SW 1271 (cell line): ENCODE measurements around the gene CSMD2.
A peak's percentile ranks its signal among the peaks of the same experiment; 100 is the strongest.

Experiments
- DNase-seq, 2 experiments: peaks; one replicate each; lab custom pipeline; 2025; lab: John Stamatoyannopoulos, UW

The CSMD2 gene

DNA sequence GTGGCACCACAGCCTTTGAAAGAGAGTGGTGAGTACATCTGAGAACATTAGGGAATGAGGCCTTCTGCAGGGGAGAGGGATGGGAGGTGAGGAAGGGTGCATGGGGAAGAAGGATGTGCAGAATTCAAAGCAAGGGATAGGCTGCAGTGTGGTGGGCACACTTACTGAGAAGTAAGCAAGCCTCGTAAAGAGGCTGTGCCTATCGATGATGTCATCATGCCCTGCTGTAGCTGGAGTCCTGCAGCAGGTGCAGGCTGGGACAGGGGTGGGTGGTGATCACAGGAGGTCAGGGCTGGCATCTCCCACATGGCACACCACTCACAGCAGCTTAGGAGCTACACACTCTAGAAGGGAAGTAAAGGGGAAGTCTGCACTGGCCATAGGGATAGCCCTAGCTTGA is 676.4 kb downstream of the CSMD2 start:
- no peak for DNase-seq

DNA sequence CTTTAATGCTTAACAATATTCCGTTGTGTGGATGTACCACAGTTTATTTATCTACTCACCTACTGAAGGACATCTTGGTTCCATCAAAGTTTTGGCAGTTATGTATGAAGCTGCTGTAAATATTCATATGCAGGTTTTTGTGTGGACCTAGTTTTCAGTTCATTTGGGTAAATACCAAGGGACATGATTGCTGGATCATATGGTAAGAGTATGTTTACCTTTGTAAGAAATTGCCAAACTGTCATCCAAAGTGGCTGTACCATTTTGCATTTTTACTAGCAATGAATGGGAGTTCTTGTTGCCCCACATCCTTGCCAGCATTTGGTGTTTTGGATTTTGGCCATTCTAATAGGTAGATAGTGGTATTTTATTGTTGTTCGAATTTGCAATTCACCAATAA is 682.6 kb downstream of the CSMD2 start:
- DNase-seq, result no peak

DNA sequence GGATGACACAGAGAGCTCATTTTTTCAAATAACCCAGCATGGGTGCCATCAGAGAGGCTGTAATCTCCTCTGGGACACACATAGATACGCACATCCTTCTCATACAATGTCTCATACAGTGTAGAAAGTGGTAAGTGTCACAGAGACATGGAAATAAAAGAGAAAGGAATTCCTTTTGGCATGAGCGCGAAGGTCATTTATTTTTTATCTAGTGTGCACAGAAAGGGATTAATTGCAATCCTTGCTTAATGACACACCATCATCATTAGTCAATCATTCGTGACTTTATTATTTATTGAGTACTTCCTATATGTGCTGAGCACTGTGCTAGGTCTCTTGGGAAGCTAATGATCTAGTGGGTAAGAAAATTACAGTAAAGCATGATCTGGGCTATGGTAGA is 687.6 kb downstream of the CSMD2 start:
- no peak for DNase-seq

DNA sequence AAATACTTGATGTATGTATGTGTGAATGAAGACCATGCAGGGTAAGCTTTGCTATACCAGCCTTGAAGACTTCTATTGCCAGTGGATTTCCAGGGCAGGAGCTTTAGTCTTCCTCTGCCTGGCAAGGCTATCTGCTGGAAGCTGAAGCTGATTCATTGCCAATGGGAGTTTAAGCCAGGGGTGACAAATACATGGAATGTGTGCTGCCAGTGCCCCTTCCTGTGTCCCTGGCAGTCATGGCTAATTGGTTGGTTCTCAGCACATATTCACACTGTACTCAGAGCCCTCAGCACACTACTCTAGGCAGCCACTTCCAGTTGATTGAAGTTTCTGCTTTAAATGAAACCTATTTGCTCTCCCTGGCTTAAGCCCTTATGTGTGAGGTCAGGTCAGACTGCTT is 691.1 kb downstream of the CSMD2 start:
- no peak for DNase-seq

DNA sequence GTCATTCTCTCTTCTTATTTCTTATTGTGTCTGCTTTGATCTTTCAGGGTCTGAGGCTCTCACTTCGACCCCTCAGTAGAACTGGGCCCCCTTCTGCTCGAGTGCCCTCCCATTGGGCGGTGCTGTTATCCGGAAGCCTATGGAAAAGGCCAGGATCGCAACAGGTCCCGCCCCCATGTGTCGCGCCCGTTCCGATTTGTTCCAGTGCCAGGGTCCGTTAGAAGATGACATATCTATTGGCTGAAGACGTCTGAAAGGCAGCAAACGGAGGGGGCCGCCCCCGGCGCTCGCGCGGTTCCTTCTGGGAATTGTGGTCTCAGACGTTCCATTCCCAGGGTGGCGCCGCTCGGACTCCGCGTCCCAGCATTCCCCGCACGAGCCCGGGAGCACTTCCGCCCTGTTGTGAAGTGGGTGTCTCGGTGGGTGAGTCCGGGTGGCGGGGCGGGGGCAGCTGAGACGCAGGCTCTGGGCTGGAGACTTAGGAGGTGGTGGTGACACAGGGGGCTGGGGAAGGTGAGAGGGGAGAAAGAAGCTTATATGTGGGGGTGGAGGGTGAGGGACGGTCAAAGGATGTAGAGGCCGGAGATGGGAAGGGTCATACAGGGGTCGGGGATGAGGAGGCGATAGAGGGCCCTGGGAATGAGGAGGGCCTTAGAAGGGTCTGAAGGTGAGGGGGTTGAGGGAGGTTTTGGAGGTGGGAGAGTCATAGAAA is 692.6 kb downstream of the CSMD2 start, which contains the start of gene ZSCAN20:
ZSCAN20 (plus strand) TSS at position 377 of the 712 bp plus-strand sequence. CDS start 6,644 bp downstream, outside the sequence.
- DNase-seq, result peak; percentile 87 to 97

DNA sequence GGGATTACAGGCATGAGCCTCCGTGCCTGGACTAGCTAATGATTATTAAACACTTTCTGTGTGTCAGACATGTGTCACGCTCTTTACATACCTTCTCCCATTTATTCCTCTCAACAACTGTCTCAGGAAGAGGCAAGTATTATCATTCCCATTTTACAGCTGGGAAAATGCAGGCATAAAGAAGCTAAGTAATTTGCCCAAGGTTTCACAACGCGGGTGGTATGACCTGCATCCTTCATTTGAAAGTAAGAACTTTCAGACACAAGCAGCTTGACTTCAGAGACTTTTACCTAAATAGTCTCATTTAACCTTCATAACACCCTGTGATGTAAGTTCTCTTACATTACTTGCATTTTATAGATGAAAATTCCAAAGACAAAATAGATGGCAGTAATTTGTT is 693.6 kb downstream of the CSMD2 start:
- no peak for DNase-seq

DNA sequence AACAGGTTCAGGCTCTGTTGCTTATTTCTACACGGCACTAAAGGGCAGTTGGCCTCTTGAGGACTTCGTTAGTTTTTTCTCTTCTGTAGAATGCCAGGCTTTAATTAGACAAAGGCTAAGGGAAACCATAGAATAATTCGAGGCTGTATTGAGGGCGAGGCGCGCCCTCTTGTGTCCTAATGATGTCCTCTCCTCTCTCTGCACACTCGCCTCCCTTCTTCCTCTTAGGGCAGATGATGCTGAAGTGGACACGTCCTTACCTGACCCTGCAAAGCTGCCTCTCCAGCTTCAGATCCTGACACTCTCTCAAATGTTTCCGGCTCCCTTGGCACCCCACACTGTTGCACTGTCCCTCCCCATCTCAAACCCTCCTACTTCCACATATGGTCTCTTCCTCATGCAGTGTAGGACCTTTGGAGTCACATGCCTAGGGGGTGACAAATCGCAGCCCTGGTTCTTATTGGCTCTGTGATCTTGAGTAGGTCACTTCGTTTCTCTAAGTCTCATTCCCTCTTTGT is 694.5 kb downstream of the CSMD2 start:
- DNase-seq, result peak in 1 of 2 experiments; percentile 71

DNA sequence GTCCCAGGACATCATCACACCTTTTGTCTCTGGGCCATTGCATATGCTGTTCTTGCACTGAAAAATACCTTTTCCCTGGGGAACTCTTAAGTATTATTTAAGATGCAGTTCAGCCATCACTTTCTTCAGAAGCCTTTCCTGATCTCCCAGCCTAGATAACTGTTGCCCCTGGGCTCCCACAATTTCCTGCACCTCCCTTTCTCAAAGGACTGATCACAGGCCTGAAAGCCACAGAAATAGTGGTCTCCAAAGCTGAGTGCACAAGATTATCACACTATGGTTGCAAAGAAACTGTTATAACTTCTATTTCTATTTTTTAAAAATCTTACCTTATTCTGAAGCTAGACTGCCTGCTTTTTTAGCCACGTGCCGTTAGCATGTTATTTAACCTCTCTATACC is 695.3 kb downstream of the CSMD2 start:
- DNase-seq, result no peak

DNA sequence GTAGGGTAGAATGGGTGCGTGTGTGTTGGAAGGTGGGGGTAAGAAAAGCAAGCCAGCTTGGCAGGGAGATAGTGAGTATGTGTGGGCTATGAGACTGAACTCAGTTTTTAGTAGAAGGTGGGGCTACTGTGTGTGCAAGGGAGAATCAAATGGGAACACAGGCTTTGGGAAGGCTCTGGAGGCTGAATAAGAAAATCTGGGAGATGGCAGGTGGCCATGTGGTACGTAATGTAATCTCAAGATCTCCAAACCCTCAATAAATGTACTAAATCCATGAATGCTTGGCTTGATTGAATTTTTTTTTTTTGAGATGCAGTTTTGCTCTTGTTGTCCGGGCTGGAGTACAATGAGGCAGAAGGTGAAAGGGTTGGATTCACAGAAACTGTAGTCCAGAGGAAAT is 696.1 kb downstream of the CSMD2 start:
- no peak for DNase-seq

DNA sequence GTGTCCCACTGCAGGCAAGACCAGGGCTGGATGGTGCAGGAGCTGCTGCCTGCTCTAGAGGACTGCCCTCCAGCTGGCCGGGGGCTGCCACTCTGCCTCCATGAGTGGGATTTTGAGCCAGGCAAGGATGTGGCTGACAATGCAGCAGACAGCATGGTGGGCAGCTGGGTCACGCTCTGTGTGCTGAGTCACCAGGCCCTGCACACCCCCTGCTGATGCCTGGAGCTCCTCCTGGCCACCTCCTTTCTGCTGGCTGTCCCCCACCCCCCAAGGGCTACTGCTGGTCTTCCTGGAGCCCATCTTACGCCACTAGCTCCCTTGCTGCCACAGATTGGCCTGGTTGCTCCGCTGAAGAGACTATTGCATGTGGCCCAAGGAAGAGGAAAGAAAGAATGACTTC is 696.5 kb downstream of the CSMD2 start:
- DNase-seq, result no peak

DNA sequence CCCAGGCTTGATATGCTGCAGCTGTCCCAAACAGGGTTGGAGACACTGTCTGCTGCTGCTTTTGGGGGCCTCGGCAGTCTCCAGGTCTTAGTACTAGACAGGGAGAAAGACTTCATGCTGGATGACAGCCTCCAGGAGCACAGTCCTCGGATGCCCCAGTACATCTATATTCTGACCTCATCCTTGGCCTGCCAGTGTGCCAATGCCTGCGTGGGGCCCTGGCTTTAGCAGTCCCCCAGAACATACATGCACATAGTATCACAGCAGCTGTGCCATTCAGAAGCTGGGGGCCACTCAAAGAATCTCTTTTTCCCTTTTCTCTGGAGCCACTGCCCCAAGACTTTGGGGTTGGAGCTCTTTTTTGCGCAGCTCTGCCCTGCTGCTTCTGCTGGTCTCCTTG is 697.0 kb downstream of the CSMD2 start:
- DNase-seq, result no peak

DNA sequence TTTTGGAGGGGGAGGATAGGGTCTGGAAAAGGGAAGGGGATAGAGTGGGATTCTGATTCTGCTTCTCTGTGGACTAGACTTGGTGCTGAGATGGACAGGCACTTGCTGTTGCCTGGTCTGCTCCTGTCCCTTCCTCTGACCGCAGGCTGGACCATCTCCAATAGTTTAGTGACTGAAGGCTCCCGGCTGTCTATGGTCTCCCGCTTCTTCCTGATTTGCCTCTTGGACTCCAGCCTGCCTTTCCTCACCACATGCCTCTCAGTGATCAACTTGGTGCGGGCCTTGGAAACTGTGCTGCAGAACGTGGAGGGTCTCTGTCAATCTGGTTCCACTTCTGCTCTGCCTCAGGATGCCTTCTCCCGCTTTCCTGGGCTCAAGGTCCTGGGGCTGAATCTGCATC is 698.9 kb downstream of the CSMD2 start:
- DNase-seq, result no peak

DNA sequence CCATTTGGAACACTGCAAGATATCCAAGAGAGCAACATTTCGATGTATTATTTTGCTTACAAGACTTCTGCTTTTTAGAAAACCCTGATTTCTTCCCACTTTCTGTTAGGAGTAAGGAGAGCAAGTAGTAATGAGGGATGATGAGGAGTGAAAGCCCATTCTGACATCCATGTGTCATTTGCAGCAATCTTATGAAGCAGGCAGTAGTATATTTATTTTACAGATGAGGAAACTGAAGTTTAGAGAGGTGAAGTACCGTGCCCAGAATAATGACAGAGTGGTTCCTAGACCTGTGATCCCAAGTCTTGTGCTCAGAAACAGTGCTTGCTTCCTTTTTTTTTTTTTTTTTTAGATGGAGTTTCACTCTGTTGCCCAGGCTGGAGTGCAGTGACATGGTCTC is 699.7 kb downstream of the CSMD2 start:
- no peak for DNase-seq

DNA sequence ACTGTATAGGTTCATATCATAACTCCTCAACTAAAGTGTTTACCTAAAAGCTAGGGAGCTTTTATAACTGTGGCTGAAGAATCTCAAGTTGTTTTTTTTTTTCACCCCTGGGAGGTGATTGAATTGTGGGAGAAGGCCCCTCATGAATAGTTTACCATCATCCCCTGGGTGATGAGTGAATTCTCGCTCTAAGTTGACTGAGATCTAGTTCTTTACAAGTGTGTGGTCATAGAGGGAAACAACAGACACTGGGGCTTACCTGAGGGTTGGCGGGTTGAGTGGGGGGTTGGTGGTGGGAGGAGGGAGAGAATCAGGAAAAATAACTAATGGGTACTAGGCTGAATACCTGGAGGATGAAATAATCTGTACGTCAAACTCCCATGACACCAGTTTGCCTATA is 700.5 kb downstream of the CSMD2 start:
- no peak for DNase-seq
